Endodermal cell (in vitro differentiated cells): ENCODE measurements around the gene ING5. TPM values are rescaled to one million over a fixed set of nuclear protein-coding genes. Genes with fewer than 3 reads are reported as not detected.
A peak's percentile ranks its signal among the peaks of the same experiment; 100 is the strongest.

ENCODE experiments used
- DNase-seq: peaks from one replicate; pipeline ENCODE4 v3.0.0-alpha.2; 2017
- H3K27ac ChIP-seq: 2 replicates; pipeline ENCODE4 v1.5.1; 2013; ENCODE audit warnings: mild to moderate bottlenecking, low read depth, low read length, moderate library complexity
- H3K27me3 ChIP-seq: 2 replicates; pipeline ENCODE4 v1.6.1; 2013; ENCODE audit warnings: mild to moderate bottlenecking, low read length, moderate library complexity; ENCODE audit not compliant: insufficient read depth, control insufficient read depth, poor library complexity, severe bottlenecking
- H3K36me3 ChIP-seq: 2 replicates; pipeline ENCODE4 v1.7.0; 2013; ENCODE audit warnings: mild to moderate bottlenecking, low read length, moderate library complexity; ENCODE audit not compliant: control insufficient read depth, insufficient read depth
- H3K4me1 ChIP-seq: one replicate; pipeline ENCODE4 v1.7.0; 2013; ENCODE audit warnings: low read length; ENCODE audit not compliant: control insufficient read depth, insufficient read depth
- H3K4me3 ChIP-seq: 2 replicates; pipeline ENCODE4 v1.5.1; 2013; ENCODE audit warnings: mild to moderate bottlenecking, low read length, moderate library complexity
- H3K9ac ChIP-seq: 2 replicates; pipeline ENCODE4 v1.6.1; 2013; ENCODE audit warnings: mild to moderate bottlenecking, low read length, moderate library complexity; ENCODE audit not compliant: poor library complexity, severe bottlenecking; ENCODE audit errors: extremely low read depth
- H3K9me3 ChIP-seq: 2 replicates; pipeline ENCODE4 v1.6.1; 2013; ENCODE audit warnings: mild to moderate bottlenecking, low read length, moderate library complexity; ENCODE audit not compliant: control insufficient read depth
- H3K27ac Mint-ChIP-seq: 2 replicates; pipeline ENCODE4 v1.8.0; 2020; ENCODE audit warnings: mixed read lengths
- H3K27me3 Mint-ChIP-seq: 2 replicates; pipeline ENCODE4 v1.8.0; 2021; ENCODE audit warnings: mild to moderate bottlenecking, mixed read lengths; ENCODE audit not compliant: insufficient read depth
- H3K36me3 Mint-ChIP-seq: 2 replicates; pipeline ENCODE4 v1.8.0; 2020; ENCODE audit warnings: low read depth, mixed read lengths
- H3K4me1 Mint-ChIP-seq: 2 replicates; pipeline ENCODE4 v1.8.0; 2020; ENCODE audit warnings: mixed read lengths
- H3K4me3 Mint-ChIP-seq: 2 replicates; pipeline ENCODE4 v1.8.0; 2020; ENCODE audit warnings: mild to moderate bottlenecking, moderate library complexity, mixed read lengths
- H3K9me3 Mint-ChIP-seq: 2 replicates; pipeline ENCODE4 v1.8.0; 2020; ENCODE audit warnings: mild to moderate bottlenecking, mixed read lengths
- CTCF ChIP-seq: fragments of 200-600 bp; sonication (generic); conservative IDR thresholded peaks from 2 replicates; pipeline ENCODE4 v1.5.0; 2021; ENCODE audit warnings: antibody characterized with exemption, mild to moderate bottlenecking
- WGBS, 2 experiments: methylation state at CpG; one replicate each; pipeline versions ENCODE4 v1.1.5 to v1.1.7; 2013; ENCODE audit warnings: missing lambda C conversion rate in 2 of 2, mixed read lengths in 1 of 2; ENCODE audit not compliant: insufficient coverage in 1 of 2, insufficient read length in 1 of 2; 5-methylcytosine and 5-hydroxymethylcytosine counted together
- total RNA-seq, 2 donors: library from RNA; stranded (reverse); fragmentation: NEBNext Ultra II Directional in 1 of 2; extraction: Animal tissue kit (Norgen Biotek cat#: 25700) in 1 of 2; gene quantifications; 2 replicates in 1 of 2; 3 replicates in 1 of 2; pipeline ENCODE4 v1.2.1, GENCODE V29; 2021

Gene ING5
- total RNA-seq, 2 donors from 2014 or later: 44.9 to 53.1 TPM

- Histone ChIP-seq H3K9ac (no peak overlapping the region), H3K27ac (no peak overlapping the region), H3K9me3 (no peaks in the 10 kb centered on the region), H3K27me3 (no peaks in the 10 kb centered on the region), H3K4me3 (no peak overlapping the region), H3K4me1 (no peaks in the 10 kb centered on the region), H3K36me3 (peaks cover 72% of the 10 kb centered on the region)
- TF ChIP-seq CTCF: no peak
- no peak for DNase-seq
- no peak overlapping the region for H3K27ac Mint-ChIP-seq
- H3K4me1 Mint-ChIP-seq: no peaks in the 10 kb centered on the region
- no peak overlapping the region for H3K4me3 Mint-ChIP-seq
- H3K27me3 Mint-ChIP-seq: no peaks in the 10 kb centered on the region
- no peaks in the 10 kb centered on the region for H3K9me3 Mint-ChIP-seq
- WGBS, 2 experiments: 95 to 98% methylated on average over 10 to 14 of the region's 14 CpGs
- peaks cover 74% of the 10 kb centered on the region for H3K36me3 Mint-ChIP-seq
Measured at GRCh38 chr2:241680827-241681599, 20.8 kb upstream of the ING5 start.

GRCh38 chr2:241686324-241686649, 15.6 kb upstream of the ING5 start:
- Mint-ChIP-seq H3K4me3 (peak overlapping the region; percentile 87), H3K27me3 (no peaks in the 10 kb centered on the region), H3K36me3 (peaks cover 36% of the 10 kb centered on the region), H3K9me3 (no peaks in the 10 kb centered on the region), H3K27ac (peak overlapping the region; percentile 92), H3K4me1 (no peaks in the 10 kb centered on the region)
- no peak for DNase-seq
- WGBS, 2 experiments: 0 to 3% methylated on average over 8 to 37 of the region's 37 CpGs
- H3K27ac ChIP-seq: no peak overlapping the region
- TF ChIP-seq CTCF: no peak
- H3K4me1 ChIP-seq: peaks cover 6% of the 10 kb centered on the region
- H3K9ac ChIP-seq: peak overlapping the region; percentile 90
- peaks cover 47% of the 10 kb centered on the region for H3K36me3 ChIP-seq
- no peaks in the 10 kb centered on the region for H3K27me3 ChIP-seq
- H3K9me3 ChIP-seq: no peaks in the 10 kb centered on the region
- H3K4me3 ChIP-seq: peak overlapping the region; percentile 93

- H3K27me3 Mint-ChIP-seq: no peaks in the 10 kb centered on the region
- DNase-seq: peak; percentile 98
- no peak for TF ChIP-seq CTCF
- 0% methylated on average over 38 to 102 of the region's 102 CpGs for WGBS, 2 experiments
- peaks cover 30% of the 10 kb centered on the region for H3K36me3 Mint-ChIP-seq
- H3K4me1 Mint-ChIP-seq: no peaks in the 10 kb centered on the region
- H3K4me3 ChIP-seq: peak within 1 kb of the TSS; percentile 93
- H3K4me3 Mint-ChIP-seq: peak within 1 kb of the TSS; percentile 87
- peak within 1 kb of the TSS; percentile 90 for H3K9ac ChIP-seq
- H3K27ac ChIP-seq: peak within 1 kb of the TSS; percentile 78
- peaks cover 47% of the 10 kb centered on the region for H3K36me3 ChIP-seq
- peak within 1 kb of the TSS; percentile 95 for H3K27ac Mint-ChIP-seq
- no peaks in the 10 kb centered on the region for H3K9me3 Mint-ChIP-seq
- no peaks in the 10 kb centered on the region for H3K27me3 ChIP-seq
- peaks cover 6% of the 10 kb centered on the region for H3K4me1 ChIP-seq
- H3K9me3 ChIP-seq: no peaks in the 10 kb centered on the region
Measured at GRCh38 chr2:241686650-241687425, 15.0 kb upstream of the ING5 start, which contains the start of gene DTYMK. TSS of gene DTYMK (minus strand) at chr2:241686815. CDS start at chr2:241686783, 32 bp downstream.
